Neural cell (in vitro differentiated cells): ENCODE measurements around the gene DMWD. TPM values are rescaled to one million over a fixed set of nuclear protein-coding genes. Genes with fewer than 3 reads are reported as not detected.

Source experiments
- H2AFZ ChIP-seq: fragments of 200-600, 300-800 bp; sonication (generic), shearing (Covaris generic); 2 replicates; pipeline ENCODE4 v1.6.0; 2014; ENCODE audit warnings: low read depth, mild to moderate bottlenecking, antibody characterized with exemption, low read length, moderate library complexity
- H3F3A ChIP-seq: fragments of 200-600 bp; shearing (Covaris generic); 2 replicates; pipeline ENCODE4 v1.6.1; 2016; ENCODE audit warnings: mild to moderate bottlenecking, moderate library complexity, mixed read lengths, antibody characterized with exemption, low read length; ENCODE audit not compliant: insufficient read depth, poor library complexity, severe bottlenecking
- H3K27ac ChIP-seq: fragments of 200-600, 300-800 bp; sonication (generic), shearing (Covaris generic); 2 replicates; pipeline ENCODE4 v1.5.1; 2014; ENCODE audit warnings: mild to moderate bottlenecking, low read length, moderate library complexity
- H3K27me3 ChIP-seq: fragments of 300-800, 200-600 bp; sonication (generic), shearing (Covaris generic); 2 replicates; pipeline ENCODE4 v1.6.0; 2014; ENCODE audit warnings: mild to moderate bottlenecking, low read depth, low read length, moderate library complexity; ENCODE audit not compliant: insufficient read depth
- H3K36me3 ChIP-seq: fragments of 300-800, 200-600 bp; sonication (generic), shearing (Covaris generic); 2 replicates; pipeline ENCODE4 v1.5.1; 2014; ENCODE audit warnings: mild to moderate bottlenecking, antibody characterized with exemption, low read length, moderate library complexity; ENCODE audit not compliant: insufficient read depth
- H3K4me2 ChIP-seq: fragments of 300-800, 200-600 bp; sonication (generic), shearing (Covaris generic); 2 replicates; pipeline ENCODE4 v1.6.0; 2014; ENCODE audit warnings: mild to moderate bottlenecking, low read length
- H3K4me3 ChIP-seq: fragments of 300-800, 200-600 bp; sonication (generic), shearing (Covaris generic); 2 replicates; pipeline ENCODE4 v1.5.1; 2014; ENCODE audit warnings: mild to moderate bottlenecking, low read length, moderate library complexity
- H3K79me2 ChIP-seq: fragments of 200-600 bp; shearing (Covaris generic); replicated peaks from 2 replicates; pipeline ENCODE4 v1.6.0; 2014; ENCODE audit warnings: mild to moderate bottlenecking, low read length, moderate library complexity; ENCODE audit not compliant: insufficient read depth
- H3K9ac ChIP-seq: fragments of 300-800, 200-600 bp; sonication (generic), shearing (Covaris generic); 2 replicates; pipeline ENCODE4 v1.6.1; 2016; ENCODE audit warnings: mild to moderate bottlenecking, low read length, mixed read lengths
- H3K9me2 ChIP-seq: fragments of 200-600 bp; shearing (Covaris generic); 2 replicates; pipeline ENCODE4 v1.6.1; 2016; ENCODE audit warnings: mild to moderate bottlenecking, low read length, mixed read lengths; ENCODE audit not compliant: insufficient read depth
- H3K9me3 ChIP-seq: fragments of 200-600, 300-800 bp; sonication (generic), shearing (Covaris generic); 2 replicates; pipeline ENCODE4 v1.6.1; 2016; ENCODE audit warnings: mild to moderate bottlenecking, mixed run types, low read length, moderate library complexity, mixed read lengths
- H4K20me1 ChIP-seq: fragments of 200-600 bp; shearing (Covaris generic); 2 replicates; pipeline ENCODE4 v1.6.1; 2016; ENCODE audit warnings: mild to moderate bottlenecking, mixed run types; ENCODE audit not compliant: insufficient read depth
- CTCF ChIP-seq: fragments of 450-650 bp; IDR thresholded peaks from 2 replicates; pipeline ENCODE4 v1.5.1; 2014; ENCODE audit warnings: antibody characterized with exemption, mild to moderate bottlenecking, moderate library complexity; ENCODE audit not compliant: poor library complexity, severe bottlenecking
- EP300 ChIP-seq: fragments of 450-650 bp; conservative IDR thresholded peaks from 2 replicates; pipeline ENCODE4 v1.6.1; 2014; ENCODE audit warnings: antibody characterized with exemption, mild to moderate bottlenecking, moderate library complexity; ENCODE audit not compliant: poor library complexity, severe bottlenecking
- EZH2 ChIP-seq: fragments of 200-600, 300-800 bp; shearing (Covaris generic), sonication (generic); IDR thresholded peaks from 2 replicates; pipeline ENCODE4 v1.6.1; 2014; ENCODE audit warnings: antibody characterized with exemption, low read length, borderline replicate concordance, mild to moderate bottlenecking; ENCODE audit not compliant: insufficient read depth, poor library complexity, severe bottlenecking
- MXI1 ChIP-seq: fragments of 450-650 bp; conservative IDR thresholded peaks from 2 replicates; pipeline ENCODE4 v1.6.1; 2014; ENCODE audit warnings: antibody characterized with exemption, mild to moderate bottlenecking; ENCODE audit not compliant: poor library complexity, severe bottlenecking
- POLR2AphosphoS5 ChIP-seq: IDR thresholded peaks from 2 replicates; pipeline ENCODE4 v1.6.1; 2012
- RAD21 ChIP-seq: fragments of 450-650 bp; conservative IDR thresholded peaks from 2 replicates; pipeline ENCODE4 v1.6.1; 2014; ENCODE audit warnings: antibody characterized with exemption, mild to moderate bottlenecking, moderate library complexity
- REST ChIP-seq: IDR thresholded peaks from 2 replicates; pipeline ENCODE4 v1.6.1; 2012; ENCODE audit warnings: borderline replicate concordance
- SMC3 ChIP-seq: fragments of 450-650 bp; conservative IDR thresholded peaks from 2 replicates; pipeline ENCODE4 v1.6.1; 2014; ENCODE audit warnings: antibody characterized with exemption, mild to moderate bottlenecking, moderate library complexity; ENCODE audit not compliant: poor library complexity
- TAF1 ChIP-seq: IDR thresholded peaks from 2 replicates; pipeline ENCODE4 v1.6.1; 2012; ENCODE audit warnings: low read depth
- polyA plus RNA-seq: library from polyadenylated mRNA; depleted of rRNA; stranded (reverse); fragments of >200 nt; gene quantifications from 2 replicates; pipeline ENCODE4 v1.2.3, GENCODE V29; 2014

DMWD gene
- polyA plus RNA-seq, 1 donor from 2014 or later = 20.4 TPM

- TF ChIP-seq SMC3 (no peak), EP300 (no peak), POLR2AphosphoS5 (no peak), EZH2 (no peak), CTCF (no peak), MXI1 (no peak), TAF1 (no peak)
- Histone ChIP-seq H3K4me3 (no peak overlapping the region), H3K4me2 (no peak overlapping the region), H3F3A (no peaks in the 10 kb centered on the region), H3K9ac (no peak overlapping the region), H3K9me2 (no peaks in the 10 kb centered on the region), H3K79me2 (no peaks in the 10 kb centered on the region), H3K9me3 (no peaks in the 10 kb centered on the region), H3K27me3 (no peaks in the 10 kb centered on the region), H2AFZ (no peak overlapping the region), H3K36me3 (no peaks in the 10 kb centered on the region), H4K20me1 (no peaks in the 10 kb centered on the region), H3K27ac (no peak overlapping the region)
Measured at GRCh38 chr19:45774765-45775164, 17.9 kb downstream of the DMWD start.

- no peaks in the 10 kb centered on the region for H3K9me3 ChIP-seq
- no peak overlapping the region for H3K27ac ChIP-seq
- H3K36me3 ChIP-seq = no peaks in the 10 kb centered on the region
- no peaks in the 10 kb centered on the region for H3K9me2 ChIP-seq
- no peaks in the 10 kb centered on the region for H3K79me2 ChIP-seq
- H3K9ac ChIP-seq = no peak overlapping the region
- no peak overlapping the region for H3K4me2 ChIP-seq
- H2AFZ ChIP-seq = no peak overlapping the region
- H3K4me3 ChIP-seq = no peak overlapping the region
- TF ChIP-seq POLR2AphosphoS5 = no peak
- TF ChIP-seq EP300 = no peak
- no peak for TF ChIP-seq REST
- TF ChIP-seq CTCF = no peak
- no peak for TF ChIP-seq TAF1
- no peak for TF ChIP-seq SMC3
- no peak for TF ChIP-seq EZH2
- no peak for TF ChIP-seq RAD21
- no peak for TF ChIP-seq MXI1
- no peaks in the 10 kb centered on the region for H3F3A ChIP-seq
- H3K27me3 ChIP-seq = peaks cover 6% of the 10 kb centered on the region
- H4K20me1 ChIP-seq = no peaks in the 10 kb centered on the region
Measured at GRCh38 chr19:45773384-45773783, 19.3 kb downstream of the DMWD start.
